OCI-LY1 (cell line): ENCODE measurements around the gene RPL39.
"Not testable (repeated sequence)": the region's sequence is repeated elsewhere in the genome, so short reads cannot be mapped to it uniquely, and the experiment has no call there.

ENCODE experiments used
- H2AFZ ChIP-seq: fragments of 200-600 bp; sonication (generic), shearing (Covaris generic); 2 replicates; pipeline ENCODE4 v1.6.0; 2014; ENCODE audit warnings: antibody characterized with exemption, mild to moderate bottlenecking, low read length
- H3F3A ChIP-seq: fragments of 200-600 bp; sonication (generic), shearing (Covaris generic); 2 replicates; pipeline ENCODE4 v1.6.0; 2014; ENCODE audit warnings: mild to moderate bottlenecking, antibody characterized with exemption, low read length, moderate library complexity; ENCODE audit not compliant: insufficient read depth
- H3K27ac ChIP-seq: fragments of 200-600 bp; sonication (generic); 2 replicates; pipeline ENCODE4 v1.5.1; 2014; ENCODE audit warnings: low read length, mixed run types, mild to moderate bottlenecking, low read depth; ENCODE audit not compliant: poor library complexity, severe bottlenecking
- H3K27me3 ChIP-seq: fragments of 200-600 bp; sonication (generic); 2 replicates; pipeline ENCODE4 v1.6.0; 2014; ENCODE audit warnings: antibody characterized with exemption, mild to moderate bottlenecking, low read length, moderate library complexity; ENCODE audit not compliant: insufficient read depth
- H3K36me3 ChIP-seq: fragments of 200-600 bp; sonication (generic); 2 replicates; pipeline ENCODE4 v1.6.1; 2014; ENCODE audit warnings: mild to moderate bottlenecking, antibody characterized with exemption, low read length, moderate library complexity, mixed read lengths; ENCODE audit not compliant: insufficient read depth
- H3K4me1 ChIP-seq: fragments of 200-600 bp; sonication (generic); 2 replicates; pipeline ENCODE4 v1.5.1; 2014; ENCODE audit warnings: mild to moderate bottlenecking, low read length, moderate library complexity; ENCODE audit not compliant: insufficient read depth, severe bottlenecking
- H3K4me2 ChIP-seq: fragments of 200-600 bp; sonication (generic), shearing (Covaris generic); 2 replicates; pipeline ENCODE4 v1.6.1; 2014; ENCODE audit warnings: low read length
- H3K4me3 ChIP-seq: fragments of 200-600 bp; sonication (generic); 2 replicates; pipeline ENCODE4 v1.5.1; 2014; ENCODE audit warnings: low read length, low read depth, mild to moderate bottlenecking, mixed read lengths; ENCODE audit not compliant: poor library complexity, severe bottlenecking
- H3K79me2 ChIP-seq: fragments of 200-600 bp; shearing (Covaris generic); 2 replicates; pipeline ENCODE4 v1.6.1; 2016; ENCODE audit warnings: mixed run types, low read length, mixed read lengths; ENCODE audit not compliant: insufficient read depth
- H3K9ac ChIP-seq: fragments of 200-600 bp; sonication (generic), shearing (Covaris generic); 2 replicates; pipeline ENCODE4 v1.6.1; 2014; ENCODE audit warnings: mild to moderate bottlenecking, low read length, mixed read lengths
- H3K9me2 ChIP-seq: fragments of 200-600 bp; sonication (generic), shearing (Covaris generic); 2 replicates; pipeline ENCODE4 v1.6.1; 2014; ENCODE audit warnings: low read depth, mild to moderate bottlenecking, low read length, mixed read lengths
- H3K9me3 ChIP-seq: fragments of 200-600 bp; shearing (Covaris generic); 2 replicates; pipeline ENCODE4 v1.6.1; 2014; ENCODE audit warnings: low read length, mixed read lengths
- H4K20me1 ChIP-seq: fragments of 200-600 bp; sonication (generic), shearing (Covaris generic); 2 replicates; pipeline ENCODE4 v1.6.0; 2016; ENCODE audit warnings: mild to moderate bottlenecking, low read length; ENCODE audit not compliant: insufficient read depth
- CTCF ChIP-seq: fragments of 200-600 bp; sonication (generic), shearing (Covaris generic); IDR thresholded peaks from 2 replicates; pipeline ENCODE4 v1.5.1; 2017; ENCODE audit warnings: mild to moderate bottlenecking, antibody characterized with exemption, low read length, moderate library complexity, mixed read lengths
- EZH2 ChIP-seq: fragments of 200-600 bp; sonication (generic), shearing (Covaris generic); IDR thresholded peaks from 2 replicates; pipeline ENCODE4 v1.8.0; 2017; ENCODE audit warnings: borderline replicate concordance, mixed run types, mild to moderate bottlenecking, antibody characterized with exemption, low read length, moderate library complexity, mixed read lengths

Gene RPL39

GRCh38 chrX:119755981-119756533, 35.4 kb downstream of the RPL39 start:
- Histone ChIP-seq H3K9me2 (no peaks in the 10 kb centered on the region), H3K9me3 (no peaks in the 10 kb centered on the region), H3K79me2 (no peaks in the 10 kb centered on the region), H3K4me1 (peaks cover 70% of the 10 kb centered on the region), H3K9ac (peak overlapping the region; percentile 70), H3K27ac (peak overlapping the region; percentile 99), H3K4me3 (peak overlapping the region; percentile 38), H2AFZ (no peak overlapping the region), H3K27me3 (no peaks in the 10 kb centered on the region), H3K36me3 (no peaks in the 10 kb centered on the region), H3F3A (0 out of 2 replicates have a peak, but pooled peaks cover 6% of the 10 kb centered on the region), H4K20me1 (no peaks in the 10 kb centered on the region), H3K4me2 (peak overlapping the region; percentile 84)
- no peak for TF ChIP-seq CTCF
- TF ChIP-seq EZH2, result no peak

DNA sequence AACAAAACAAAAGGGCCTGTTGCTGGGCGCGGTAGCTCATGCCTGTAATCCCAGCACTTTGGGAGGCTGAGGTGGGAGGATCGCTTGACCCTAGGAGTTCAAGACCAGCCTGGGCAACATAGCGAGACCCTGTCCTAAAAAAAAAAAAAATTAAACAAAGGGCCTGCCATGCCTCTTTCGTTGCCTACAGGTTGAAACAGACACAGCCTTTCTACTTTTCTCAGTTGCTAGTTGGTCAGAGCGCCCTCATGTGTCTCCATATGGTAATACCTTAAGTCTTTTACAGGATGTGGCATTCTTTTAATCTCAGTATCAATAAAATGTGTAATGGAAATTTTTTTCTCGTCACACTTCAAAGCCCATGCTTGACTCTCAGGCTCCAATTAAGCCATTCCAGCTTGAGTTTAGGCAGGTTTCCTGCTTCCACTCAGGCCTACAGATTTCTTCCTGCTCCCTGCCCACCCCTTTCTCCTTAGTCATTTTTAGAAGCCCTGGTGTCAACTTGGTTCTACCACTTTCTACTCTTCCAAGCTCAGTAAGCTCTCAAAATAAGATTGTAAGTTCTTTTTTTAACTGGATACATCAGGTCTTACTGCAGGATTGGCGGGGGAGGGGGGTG, 37.7 kb downstream of the RPL39 start:
- 0 out of 2 replicates have a peak, but pooled peaks cover 6% of the 10 kb centered on the region for H3F3A ChIP-seq
- no peaks in the 10 kb centered on the region for H3K27me3 ChIP-seq
- TF ChIP-seq EZH2 (no peak), CTCF (peak; percentile 53)
- H3K27ac ChIP-seq, result peak overlapping the region; percentile 99
- H3K4me3 ChIP-seq, result no peak overlapping the region
- no peaks in the 10 kb centered on the region for H3K9me3 ChIP-seq
- no peaks in the 10 kb centered on the region for H3K36me3 ChIP-seq
- H3K9ac ChIP-seq, result no peak overlapping the region
- H4K20me1 ChIP-seq, result no peaks in the 10 kb centered on the region
- no peak overlapping the region for H2AFZ ChIP-seq
- H3K4me2 ChIP-seq, result no peak overlapping the region; the same call in 1 of the 2 replicates
- H3K4me1 ChIP-seq, result peaks cover 52% of the 10 kb centered on the region
- no peaks in the 10 kb centered on the region for H3K9me2 ChIP-seq
- H3K79me2 ChIP-seq, result no peaks in the 10 kb centered on the region

DNA sequence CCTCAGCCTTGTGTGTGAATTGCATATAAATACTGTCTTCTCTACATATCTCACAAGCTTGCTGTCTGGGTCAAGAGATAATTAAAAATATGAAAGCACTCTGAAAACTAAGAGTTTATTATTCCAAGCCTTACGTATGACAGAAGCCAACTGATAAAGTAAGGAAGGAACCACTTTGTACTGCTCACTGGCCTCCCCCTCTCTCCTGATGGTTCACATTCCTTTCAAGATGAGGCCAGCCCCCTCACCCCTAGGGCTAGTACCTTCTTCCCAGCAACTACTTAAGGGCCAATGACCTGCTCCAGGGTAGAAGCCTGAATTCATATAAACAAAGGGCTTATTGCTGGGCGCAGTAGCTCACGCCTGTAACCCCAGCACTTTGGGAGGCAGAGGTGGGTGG, 38.4 kb downstream of the RPL39 start:
- Histone ChIP-seq H3K36me3 (no peaks in the 10 kb centered on the region), H3K27me3 (no peaks in the 10 kb centered on the region), H3K79me2 (no peaks in the 10 kb centered on the region), H3K27ac (peak overlapping the region; percentile 36), H3K4me1 (peaks cover 46% of the 10 kb centered on the region), H3K9me2 (no peaks in the 10 kb centered on the region), H2AFZ (no peak overlapping the region), H3F3A (0 out of 2 replicates have a peak, but pooled peaks cover 6% of the 10 kb centered on the region), H3K4me3 (no peak overlapping the region), H3K4me2 (no peak overlapping the region), H4K20me1 (no peaks in the 10 kb centered on the region), H3K9me3 (no peaks in the 10 kb centered on the region), H3K9ac (no peak overlapping the region)
- TF ChIP-seq EZH2 (no peak), CTCF (no peak)

GRCh38 chrX:119750751-119751150, 40.7 kb downstream of the RPL39 start:
- H3K9ac ChIP-seq, H3F3A ChIP-seq, H3K36me3 ChIP-seq: not testable (repeated sequence)

DNA sequence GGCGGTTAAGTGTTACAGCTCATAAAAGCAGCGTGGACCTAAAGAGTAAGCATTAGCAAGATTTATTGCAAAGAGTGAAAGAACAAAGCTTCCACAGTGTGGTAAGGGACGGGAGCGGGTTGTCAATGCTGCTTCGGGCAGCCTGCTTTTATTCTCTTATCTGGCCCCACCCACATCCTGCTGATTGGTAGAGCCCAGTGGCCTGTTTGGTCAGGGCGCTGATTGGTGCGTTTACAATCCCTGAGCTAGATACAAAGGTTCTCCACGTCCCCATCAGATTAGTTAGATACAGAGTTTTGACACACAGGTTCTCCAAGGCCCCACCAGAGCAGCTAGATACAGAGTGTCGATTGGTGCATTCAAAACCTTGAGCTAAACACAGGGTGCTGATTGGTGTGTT, 41.3 kb downstream of the RPL39 start:
- not testable (repeated sequence) for H3F3A ChIP-seq, H3K4me2 ChIP-seq, H3K79me2 ChIP-seq, H3K9me3 ChIP-seq, H3K9ac ChIP-seq, H2AFZ ChIP-seq, H3K36me3 ChIP-seq, H3K27ac ChIP-seq, H3K4me3 ChIP-seq, H3K27me3 ChIP-seq, H4K20me1 ChIP-seq, H3K9me2 ChIP-seq
- peaks cover 17% of the 10 kb centered on the region for H3K4me1 ChIP-seq

More at GRCh38 chrX:119750751-119751150, 40.7 kb downstream of the RPL39 start:
- not testable (repeated sequence) for H3K9me3 ChIP-seq, H3K4me2 ChIP-seq, H4K20me1 ChIP-seq, H3K4me3 ChIP-seq, H2AFZ ChIP-seq, H3K27me3 ChIP-seq, H3K79me2 ChIP-seq, H3K27ac ChIP-seq, H3K9me2 ChIP-seq
- peaks cover 23% of the 10 kb centered on the region for H3K4me1 ChIP-seq
